H9 (cell line): ENCODE data around the gene PRKCA. TPM values are rescaled to one million over a fixed set of nuclear protein-coding genes. Genes with fewer than 3 reads are reported as not detected.

ENCODE experiments used
- DNase-seq: peaks from one replicate; pipeline ENCODE4 v3.0.0-alpha.2; 2017
- H2AFZ ChIP-seq: one replicate; pipeline ENCODE4 v1.6.1; 2013; ENCODE audit warnings: mild to moderate bottlenecking, low read length, control low read depth, moderate library complexity
- H2AK5ac ChIP-seq: 2 replicates; pipeline ENCODE4 v1.6.1; 2013; ENCODE audit warnings: low read length, control low read depth, mixed read lengths; ENCODE audit not compliant: insufficient read length
- H2BK120ac ChIP-seq: one replicate; pipeline ENCODE4 v1.6.1; 2013; ENCODE audit warnings: low read depth, mild to moderate bottlenecking, low read length, control low read depth, inconsistent platforms; ENCODE audit not compliant: poor library complexity, severe bottlenecking
- H2BK12ac ChIP-seq: 2 replicates; pipeline ENCODE4 v1.6.1; 2013; ENCODE audit warnings: low read length, control low read depth, mixed read lengths, low read depth; ENCODE audit not compliant: insufficient read length
- H2BK15ac ChIP-seq: 2 replicates; pipeline ENCODE4 v1.6.1; 2013; ENCODE audit warnings: low read depth, low read length, control low read depth
- H2BK20ac ChIP-seq: one replicate; pipeline ENCODE4 v1.6.1; 2013; ENCODE audit warnings: low read depth, mild to moderate bottlenecking, low read length, control low read depth, inconsistent platforms; ENCODE audit not compliant: poor library complexity, severe bottlenecking
- H2BK5ac ChIP-seq: 2 replicates; pipeline ENCODE4 v1.6.1; 2013; ENCODE audit warnings: low read length, control low read depth, mixed read lengths; ENCODE audit not compliant: insufficient read length
- H3K14ac ChIP-seq: 2 replicates; pipeline ENCODE4 v1.6.1; 2013; ENCODE audit warnings: low read length, control low read depth; ENCODE audit not compliant: insufficient read depth
- H3K18ac ChIP-seq: 2 replicates; pipeline ENCODE4 v1.6.1; 2013; ENCODE audit warnings: low read depth, mild to moderate bottlenecking, mixed read lengths, low read length, control low read depth; ENCODE audit not compliant: insufficient read length
- H3K23ac ChIP-seq: 2 replicates; pipeline ENCODE4 v1.6.1; 2013; ENCODE audit warnings: low read length, control low read depth, mixed read lengths, low read depth; ENCODE audit not compliant: insufficient read length
- H3K23me2 ChIP-seq: 2 replicates; pipeline ENCODE4 v1.6.1; 2013; ENCODE audit warnings: low read depth, mild to moderate bottlenecking, mixed read lengths, low read length, control low read depth; ENCODE audit not compliant: insufficient read length, poor library complexity, severe bottlenecking
- H3K27ac ChIP-seq: 2 replicates; pipeline ENCODE4 v1.5.1; 2013; ENCODE audit warnings: low read length, control low read depth, mixed read lengths, low read depth; ENCODE audit not compliant: insufficient read length
- H3K27me3 ChIP-seq: 2 replicates; pipeline ENCODE4 v1.6.1; 2013; ENCODE audit warnings: low read length, control low read depth, inconsistent platforms; ENCODE audit not compliant: insufficient read depth
- H3K4ac ChIP-seq: 2 replicates; pipeline ENCODE4 v1.6.1; 2013; ENCODE audit warnings: low read depth, mild to moderate bottlenecking, control low read depth, inconsistent platforms, low read length, moderate library complexity
- H3K4me1 ChIP-seq: 2 replicates; pipeline ENCODE4 v1.6.1; 2013; ENCODE audit warnings: low read length, control low read depth, inconsistent platforms; ENCODE audit not compliant: insufficient read depth
- H3K4me2 ChIP-seq: 2 replicates; pipeline ENCODE4 v1.6.1; 2013; ENCODE audit warnings: low read length, control low read depth, mixed read lengths; ENCODE audit not compliant: insufficient read length, insufficient read depth
- H3K56ac ChIP-seq: 2 replicates; pipeline ENCODE4 v1.6.1; 2013; ENCODE audit warnings: low read depth, mild to moderate bottlenecking, mixed read lengths, low read length, control low read depth; ENCODE audit not compliant: insufficient read length
- H3K79me1 ChIP-seq: 2 replicates; pipeline ENCODE4 v1.6.1; 2013; ENCODE audit warnings: low read depth, mild to moderate bottlenecking, moderate library complexity, low read length, control low read depth, inconsistent platforms; ENCODE audit not compliant: insufficient read depth, poor library complexity, severe bottlenecking
- H3K79me2 ChIP-seq: 2 replicates; pipeline ENCODE4 v1.6.1; 2013; ENCODE audit warnings: low read length, control low read depth, inconsistent platforms; ENCODE audit not compliant: insufficient read depth
- H3K9ac ChIP-seq: 2 replicates; pipeline ENCODE4 v1.6.1; 2013; ENCODE audit warnings: low read length, control low read depth, mixed read lengths; ENCODE audit not compliant: insufficient read length; ENCODE audit errors: extremely low read depth
- H3K9me3 ChIP-seq: one replicate; pipeline ENCODE4 v1.6.1; 2013; ENCODE audit warnings: low read depth, low read length, inconsistent platforms; ENCODE audit not compliant: control insufficient read depth
- H3T11ph ChIP-seq: one replicate; pipeline ENCODE4 v1.6.1; 2013; ENCODE audit warnings: mild to moderate bottlenecking, low read length, control low read depth, inconsistent platforms
- H4K20me1 ChIP-seq: one replicate; pipeline ENCODE4 v1.6.1; 2013; ENCODE audit not compliant: control insufficient read depth, insufficient read length, insufficient read depth
- H4K5ac ChIP-seq: 2 replicates; pipeline ENCODE4 v1.6.1; 2013; ENCODE audit warnings: low read depth, mild to moderate bottlenecking, mixed read lengths, low read length, control low read depth; ENCODE audit not compliant: insufficient read length
- H4K8ac ChIP-seq: replicated peaks from 2 replicates; pipeline ENCODE4 v1.6.1; 2013; ENCODE audit warnings: low read length, control low read depth, mixed read lengths, low read depth; ENCODE audit not compliant: insufficient read length
- H4K91ac ChIP-seq: 2 replicates; pipeline ENCODE4 v1.6.1; 2013; ENCODE audit warnings: low read depth, mild to moderate bottlenecking, moderate library complexity, mixed read lengths, low read length, control low read depth; ENCODE audit not compliant: insufficient read length
- H3K27ac Mint-ChIP-seq, 3 experiments: 2 replicates in 2 of 3; 3 replicates in 1 of 3; pipeline ENCODE4 v1.8.0; 2020 to 2021; ENCODE audit warnings: mixed read lengths in 3 of 3, mild to moderate bottlenecking in 1 of 3, moderate library complexity in 1 of 3
- H3K27me3 Mint-ChIP-seq: 2 replicates; pipeline ENCODE4 v1.8.0; 2021; ENCODE audit warnings: low read depth, mild to moderate bottlenecking, moderate library complexity, mixed read lengths
- H3K36me3 Mint-ChIP-seq, 3 experiments: 2 replicates in 2 of 3; 3 replicates in 1 of 3; pipeline ENCODE4 v1.8.0; 2020 to 2021; ENCODE audit warnings: low read depth in 3 of 3, mixed read lengths in 3 of 3; ENCODE audit not compliant: insufficient read depth in 1 of 3
- H3K4me1 Mint-ChIP-seq, 2 experiments: 2 replicates each; pipeline ENCODE4 v1.8.0; 2020; ENCODE audit warnings: mixed read lengths in 2 of 2
- H3K4me3 Mint-ChIP-seq, 2 experiments: 2 replicates in 1 of 2; 3 replicates in 1 of 2; pipeline ENCODE4 v1.8.0; 2020 to 2021; ENCODE audit warnings: mild to moderate bottlenecking in 2 of 2, mixed read lengths in 2 of 2, moderate library complexity in 1 of 2
- H3K9me3 Mint-ChIP-seq, 2 experiments: 2 replicates in 1 of 2; 3 replicates in 1 of 2; pipeline ENCODE4 v1.8.0; 2020; ENCODE audit warnings: mild to moderate bottlenecking in 2 of 2, mixed read lengths in 2 of 2, moderate library complexity in 1 of 2
- WGBS: extraction: QIAGEN DNeasy Blood & Tissue Kit; methylation state at CpG from one replicate; pipeline ENCODE4 v1.1.7; 2013; ENCODE audit warnings: missing lambda C conversion rate, low lambda C conversion rate, mixed read lengths; ENCODE audit not compliant: insufficient read length; ENCODE audit errors: extremely low coverage; 5-methylcytosine and 5-hydroxymethylcytosine counted together
- total RNA-seq: library from RNA; stranded (reverse); gene quantifications from 2 replicates; pipeline ENCODE4 v1.2.1, GENCODE V29; 2021
- TF ChIP-seq, protein P1 (sequence below): fragments of 200-600 bp; sonication (generic); conservative IDR thresholded peaks from 3 replicates; pipeline ENCODE4 v1.8.0; 2021; ENCODE audit warnings: antibody characterized with exemption, mild to moderate bottlenecking

The PRKCA gene
- total RNA-seq, 1 experiment from 2014 or later, result 10.5 TPM

DNA sequence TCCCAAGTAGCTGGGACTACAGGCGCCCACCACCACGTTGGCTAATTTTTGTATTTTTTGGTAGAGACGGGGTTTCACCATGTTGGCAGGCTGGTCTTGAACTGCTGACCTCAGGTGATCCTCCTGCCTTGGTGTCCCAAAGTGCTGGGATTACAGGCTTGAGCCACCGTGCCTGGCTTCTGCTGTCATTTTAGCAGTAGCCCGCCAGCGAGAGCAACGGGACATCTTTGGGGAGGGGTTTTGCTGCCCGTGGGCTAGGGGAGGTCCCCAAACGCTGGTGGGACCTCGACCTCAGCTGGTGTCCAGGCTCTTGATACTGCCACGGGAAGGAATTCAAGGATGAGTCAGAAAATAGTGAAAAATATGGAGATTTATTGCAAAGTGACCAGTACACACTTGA, 424.4 kb downstream of the PRKCA start:
- Histone ChIP-seq H2BK12ac (no peak overlapping the region), H4K20me1 (no peaks in the 10 kb centered on the region), H4K5ac (no peak overlapping the region), H2BK15ac (no peak overlapping the region), H3K18ac (no peak overlapping the region), H2BK120ac (no peak overlapping the region), H3K27ac (no peak overlapping the region), H2AK5ac (no peak overlapping the region), H3K4ac (no peak overlapping the region), H3K27me3 (no peaks in the 10 kb centered on the region), H3K4me1 (peaks cover 7% of the 10 kb centered on the region; the same call in 1 of the 2 replicates), H3K79me1 (no peaks in the 10 kb centered on the region), H2BK20ac (no peak overlapping the region), H3K23ac (no peak overlapping the region), H2BK5ac (no peak overlapping the region), H4K91ac (no peak overlapping the region), H3K9ac (no peak overlapping the region), H3T11ph (no peak overlapping the region), H2AFZ (no peak overlapping the region), H3K23me2 (no peaks in the 10 kb centered on the region), H4K8ac (no peak overlapping the region), H3K4me2 (no peak overlapping the region), H3K56ac (no peak overlapping the region), H3K14ac (no peak overlapping the region), H3K9me3 (no peaks in the 10 kb centered on the region), H3K79me2 (no peaks in the 10 kb centered on the region)
- TF ChIP-seq, protein P1, sequence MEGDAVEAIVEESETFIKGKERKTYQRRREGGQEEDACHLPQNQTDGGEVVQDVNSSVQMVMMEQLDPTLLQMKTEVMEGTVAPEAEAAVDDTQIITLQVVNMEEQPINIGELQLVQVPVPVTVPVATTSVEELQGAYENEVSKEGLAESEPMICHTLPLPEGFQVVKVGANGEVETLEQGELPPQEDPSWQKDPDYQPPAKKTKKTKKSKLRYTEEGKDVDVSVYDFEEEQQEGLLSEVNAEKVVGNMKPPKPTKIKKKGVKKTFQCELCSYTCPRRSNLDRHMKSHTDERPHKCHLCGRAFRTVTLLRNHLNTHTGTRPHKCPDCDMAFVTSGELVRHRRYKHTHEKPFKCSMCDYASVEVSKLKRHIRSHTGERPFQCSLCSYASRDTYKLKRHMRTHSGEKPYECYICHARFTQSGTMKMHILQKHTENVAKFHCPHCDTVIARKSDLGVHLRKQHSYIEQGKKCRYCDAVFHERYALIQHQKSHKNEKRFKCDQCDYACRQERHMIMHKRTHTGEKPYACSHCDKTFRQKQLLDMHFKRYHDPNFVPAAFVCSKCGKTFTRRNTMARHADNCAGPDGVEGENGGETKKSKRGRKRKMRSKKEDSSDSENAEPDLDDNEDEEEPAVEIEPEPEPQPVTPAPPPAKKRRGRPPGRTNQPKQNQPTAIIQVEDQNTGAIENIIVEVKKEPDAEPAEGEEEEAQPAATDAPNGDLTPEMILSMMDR, result no peak
- Mint-ChIP-seq H3K4me3 (no peak overlapping the region), H3K27ac (0 out of 7 replicates have a peak overlapping the region, but pooled peaks of 1 of the 3 experiments have one; percentile 3), H3K36me3 (no peaks in the 10 kb centered on the region), H3K27me3 (peaks cover 1% of the 10 kb centered on the region), H3K4me1 (peaks cover 57 to 64% of the 10 kb centered on the region in 2 experiments), H3K9me3 (no peaks in the 10 kb centered on the region; a peak in 2 of 5 replicates)
- no CpG with 5 or more reads among the region's 11 CpGs for WGBS
- no peak for DNase-seq
